ENCODE results near the gene KBTBD6. TPM values are rescaled to one million over a fixed set of nuclear protein-coding genes. Genes with fewer than 3 reads are reported as not detected.
"Not testable (repeated sequence)": the region's sequence is repeated elsewhere in the genome, so short reads cannot be mapped to it uniquely, and the experiment has no call there.

Gene KBTBD6
- total RNA-seq, 2 donors from 2014 or later = 3.4 to 5.5 TPM

DNA sequence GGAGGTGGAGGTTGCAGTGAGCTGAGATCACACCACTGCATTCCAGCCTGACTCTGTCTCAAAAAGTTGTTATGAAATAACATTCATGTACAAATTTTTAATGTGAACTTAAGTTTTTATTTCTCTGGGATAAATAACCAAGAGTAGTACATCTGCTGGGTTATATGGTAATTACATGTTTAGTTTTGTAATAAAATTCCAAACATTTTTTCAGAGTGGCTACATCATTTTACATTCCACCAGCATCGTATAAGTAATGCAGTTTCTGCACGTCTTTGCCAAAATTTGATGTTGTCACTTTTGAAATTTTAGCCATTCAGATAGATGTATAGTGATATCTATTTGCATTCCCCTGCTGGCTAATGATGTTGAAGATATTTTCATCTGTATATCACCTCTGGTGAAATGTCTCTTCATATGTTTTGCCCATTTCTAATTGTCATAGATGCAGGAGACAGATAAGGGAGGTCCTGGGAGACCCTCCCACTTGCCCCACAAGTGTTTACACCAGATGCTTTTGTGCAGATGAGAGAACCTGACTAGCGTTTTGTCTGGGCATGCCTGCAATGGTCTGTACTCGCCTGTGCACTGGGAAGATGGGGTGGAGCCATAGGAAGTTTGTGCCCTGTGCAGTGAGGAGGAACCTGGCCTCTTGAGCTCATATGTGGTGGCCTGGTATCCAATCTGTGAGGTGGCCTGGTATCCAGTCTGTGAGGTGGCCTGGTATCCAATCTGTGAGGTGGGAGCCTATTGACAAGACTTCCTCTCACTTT is 12.7 kb upstream of the KBTBD6 start:
- no peak for ATAC-seq (replicated peaks)
- Mint-ChIP-seq H3K27me3 (no peaks in the 10 kb centered on the region), H3K36me3 (ENCODE audit: low read depth) (peaks cover 6% of the 10 kb centered on the region), H3K9me3 (peaks cover 24% of the 10 kb centered on the region), H3K4me1 (no peaks in the 10 kb centered on the region), H3K27ac (no peak overlapping the region), H3K4me3 (no peak overlapping the region)

DNA sequence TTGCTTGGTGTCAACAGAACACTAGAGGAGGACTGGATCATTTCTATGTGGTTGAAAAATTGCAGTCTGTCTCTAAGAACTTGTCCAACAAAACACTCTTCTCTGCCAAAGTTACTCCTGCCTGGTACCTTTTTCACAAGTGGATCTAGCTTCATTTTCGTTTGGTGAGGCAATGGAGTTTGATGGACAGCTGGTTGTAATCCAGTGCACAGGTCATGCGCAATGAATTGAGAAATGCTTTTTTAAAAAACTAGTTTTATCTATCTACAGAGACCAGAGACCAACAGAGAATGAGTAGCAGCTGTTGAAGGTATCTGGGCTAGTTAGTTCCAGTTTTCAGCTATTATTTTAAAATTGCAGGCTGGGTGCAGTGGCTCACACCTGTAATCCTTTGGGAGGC is 12.0 kb upstream of the KBTBD6 start:
- H3K27ac Mint-ChIP-seq = no peak overlapping the region
- peaks cover 3% of the 10 kb centered on the region for H3K4me1 Mint-ChIP-seq
- H3K36me3 Mint-ChIP-seq (ENCODE audit: low read depth) = no peaks in the 10 kb centered on the region
- H3K4me3 Mint-ChIP-seq = no peak overlapping the region
- H3K27me3 Mint-ChIP-seq = no peaks in the 10 kb centered on the region
- peaks cover 17% of the 10 kb centered on the region for H3K9me3 Mint-ChIP-seq
- ATAC-seq (replicated peaks) = no peak

- H3K27me3 Mint-ChIP-seq = no peaks in the 10 kb centered on the region
- H3K27ac Mint-ChIP-seq = no peak overlapping the region
- H3K4me3 Mint-ChIP-seq = no peak overlapping the region
- ATAC-seq (replicated peaks) = no peak
- H3K36me3 Mint-ChIP-seq (ENCODE audit: low read depth) = no peaks in the 10 kb centered on the region
- H3K4me1 Mint-ChIP-seq = peaks cover 9% of the 10 kb centered on the region
- H3K9me3 Mint-ChIP-seq = no peaks in the 10 kb centered on the region
Observed at GRCh38 chr13:41139296-41139966, 6.8 kb upstream of the KBTBD6 start.

DNA sequence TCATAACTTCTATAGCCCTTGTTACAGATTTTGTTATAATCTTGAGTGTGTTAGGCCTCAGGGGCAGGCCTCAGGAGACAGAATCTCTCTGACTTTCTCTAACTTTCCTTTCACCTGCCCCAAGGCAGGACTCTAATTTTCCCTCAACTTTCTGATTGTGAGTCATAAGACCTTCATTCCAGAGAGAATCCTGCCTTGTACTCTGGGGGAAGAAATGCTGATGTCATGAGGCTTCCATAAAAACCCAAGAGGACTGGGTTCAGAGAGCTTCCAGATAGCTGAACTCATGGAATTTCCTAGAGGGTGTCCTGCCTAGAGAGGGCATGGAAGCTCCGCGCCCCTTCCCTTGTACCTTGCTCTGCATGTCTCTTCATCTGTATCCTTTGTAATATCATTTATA is 5.3 kb upstream of the KBTBD6 start:
- ATAC-seq (replicated peaks) = no peak
- Mint-ChIP-seq H3K4me3 (no peak overlapping the region), H3K27ac (no peak overlapping the region), H3K27me3 (no peaks in the 10 kb centered on the region), H3K4me1 (peaks cover 15% of the 10 kb centered on the region), H3K9me3 (no peaks in the 10 kb centered on the region), H3K36me3 (ENCODE audit: low read depth) (no peaks in the 10 kb centered on the region)

DNA sequence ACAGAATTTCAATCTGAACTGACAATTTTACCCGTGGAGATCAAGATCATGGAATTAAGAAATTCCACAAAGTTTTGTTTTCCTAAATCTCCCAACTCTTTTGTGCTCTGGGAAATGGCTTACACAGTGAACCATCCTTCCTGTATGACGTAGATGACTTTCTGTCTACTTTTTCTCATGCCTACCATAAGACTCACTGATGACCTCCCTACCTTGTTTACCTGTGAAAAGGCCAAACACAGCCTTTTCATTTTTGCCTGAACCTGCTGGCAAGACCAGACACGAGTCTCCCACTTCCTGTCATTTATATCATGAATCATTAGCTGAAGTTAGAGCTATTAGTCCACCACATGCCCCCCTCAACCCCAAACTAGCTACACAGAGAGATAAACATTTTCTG is 4.6 kb upstream of the KBTBD6 start:
- no peaks in the 10 kb centered on the region for H3K36me3 Mint-ChIP-seq (ENCODE audit: low read depth)

DNA sequence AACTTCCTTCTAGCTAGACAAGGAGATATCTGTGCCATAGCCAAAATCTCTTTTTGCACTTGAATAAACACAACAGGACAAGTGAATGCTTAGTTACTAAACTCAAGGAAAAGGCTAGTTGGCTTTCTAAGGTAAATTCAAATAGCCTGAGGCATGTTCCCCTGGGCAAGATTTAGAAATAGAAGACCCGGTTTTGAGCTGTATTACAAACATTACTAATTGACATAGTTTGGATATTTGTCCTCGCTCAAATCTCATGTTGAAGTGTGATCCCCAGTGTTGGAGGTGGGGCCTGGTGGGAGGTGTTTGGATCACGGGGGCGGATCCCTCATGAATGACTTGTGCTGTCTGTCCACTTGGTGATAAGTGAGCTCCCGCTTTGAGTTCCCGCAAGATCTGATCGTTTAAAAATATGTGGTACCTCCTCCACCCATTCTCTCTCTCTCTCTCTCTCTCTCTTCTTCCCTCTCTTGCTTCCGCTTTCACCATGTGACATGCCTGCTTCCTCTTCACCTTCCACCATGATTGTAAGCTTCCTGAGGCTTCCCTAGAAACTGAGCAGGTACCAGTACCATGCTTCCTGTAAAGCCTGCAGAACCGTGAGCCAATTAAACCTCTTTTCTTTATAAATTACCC is 3.9 kb upstream of the KBTBD6 start:
- Mint-ChIP-seq H3K27ac (no peak overlapping the region), H3K36me3 (ENCODE audit: low read depth) (no peaks in the 10 kb centered on the region), H3K4me1 (peaks cover 15% of the 10 kb centered on the region), H3K27me3 (no peaks in the 10 kb centered on the region), H3K9me3 (no peaks in the 10 kb centered on the region), H3K4me3 (no peak overlapping the region)
- no peak for ATAC-seq (replicated peaks)

More for the DNA sequence above, 4.6 kb upstream of the KBTBD6 start:
- Mint-ChIP-seq H3K27ac (no peak overlapping the region), H3K4me1 (peaks cover 15% of the 10 kb centered on the region), H3K4me3 (no peak overlapping the region), H3K9me3 (no peaks in the 10 kb centered on the region), H3K27me3 (no peaks in the 10 kb centered on the region)
- no peak for ATAC-seq (replicated peaks)

GRCh38 chr13:41133951-41134350 is 1.3 kb upstream of the KBTBD6 start:
- no peaks in the 10 kb centered on the region for H3K27me3 Mint-ChIP-seq
- H3K4me3 Mint-ChIP-seq = peak overlapping the region; percentile 88
- no peaks in the 10 kb centered on the region for H3K36me3 Mint-ChIP-seq (ENCODE audit: low read depth)
- ATAC-seq (replicated peaks) = no peak
- H3K9me3 Mint-ChIP-seq = no peaks in the 10 kb centered on the region
- peaks cover 25% of the 10 kb centered on the region for H3K4me1 Mint-ChIP-seq
- H3K27ac Mint-ChIP-seq = peak overlapping the region; percentile 94

DNA sequence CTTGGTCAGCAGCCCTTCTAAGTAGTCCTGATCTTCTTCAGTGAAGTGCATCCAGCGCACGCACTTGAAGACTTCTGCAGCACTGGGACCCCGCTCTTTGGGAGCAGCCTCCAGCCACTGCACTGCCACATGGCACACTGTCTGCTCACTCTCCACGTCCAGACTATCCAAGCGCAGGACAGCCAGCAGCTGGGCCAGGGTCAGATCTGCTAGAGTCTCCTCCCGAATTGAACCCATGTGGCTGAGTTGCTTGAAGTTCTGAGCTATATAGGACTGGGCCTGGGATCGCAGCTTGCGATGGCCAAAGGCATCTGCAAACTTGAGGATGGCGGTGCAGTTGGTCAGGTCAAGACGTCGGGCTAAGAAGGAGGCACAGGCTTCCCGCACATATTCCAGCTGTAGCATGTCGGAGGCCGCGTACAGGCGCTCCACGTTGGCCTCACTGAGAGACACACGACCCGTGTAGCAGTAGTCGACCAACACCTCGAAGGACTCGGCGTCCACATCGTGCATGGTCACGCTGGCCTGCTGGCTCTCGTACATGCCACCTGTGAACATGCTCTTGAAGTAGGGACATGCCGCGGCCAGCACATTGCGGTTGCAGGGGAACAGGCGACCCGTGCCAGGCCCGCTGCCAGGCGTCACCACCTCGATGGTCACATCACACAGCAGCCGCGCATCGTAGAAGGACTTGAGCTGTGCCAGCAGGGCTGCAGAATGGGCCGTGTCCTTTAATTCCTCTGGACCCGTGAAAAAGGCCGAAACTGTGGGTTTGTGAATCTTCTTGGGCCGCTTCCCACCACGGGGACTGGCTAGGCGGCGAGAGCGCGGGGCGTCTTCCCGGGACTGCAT is 716 bp downstream of the KBTBD6 start:
- not testable (repeated sequence) for H3K9me3 Mint-ChIP-seq; H3K27me3 Mint-ChIP-seq; H3K36me3 Mint-ChIP-seq (ENCODE audit: low read depth)
- peak; percentile 15 for ATAC-seq (replicated peaks)
- Mint-ChIP-seq H3K27ac (peak overlapping the region; percentile 94), H3K4me3 (peak overlapping the region; percentile 88), H3K4me1 (peaks cover 20% of the 10 kb centered on the region)

GRCh38 chr13:41131189-41131588 is 1.4 kb downstream of the KBTBD6 start:
- peak overlapping the region; percentile 75 for H3K27ac Mint-ChIP-seq
- not testable (repeated sequence) for ATAC-seq (replicated peaks); H3K9me3 Mint-ChIP-seq; H3K36me3 Mint-ChIP-seq (ENCODE audit: low read depth); H3K27me3 Mint-ChIP-seq
- H3K4me3 Mint-ChIP-seq = peak overlapping the region; percentile 88
- H3K4me1 Mint-ChIP-seq = peaks cover 20% of the 10 kb centered on the region

DNA sequence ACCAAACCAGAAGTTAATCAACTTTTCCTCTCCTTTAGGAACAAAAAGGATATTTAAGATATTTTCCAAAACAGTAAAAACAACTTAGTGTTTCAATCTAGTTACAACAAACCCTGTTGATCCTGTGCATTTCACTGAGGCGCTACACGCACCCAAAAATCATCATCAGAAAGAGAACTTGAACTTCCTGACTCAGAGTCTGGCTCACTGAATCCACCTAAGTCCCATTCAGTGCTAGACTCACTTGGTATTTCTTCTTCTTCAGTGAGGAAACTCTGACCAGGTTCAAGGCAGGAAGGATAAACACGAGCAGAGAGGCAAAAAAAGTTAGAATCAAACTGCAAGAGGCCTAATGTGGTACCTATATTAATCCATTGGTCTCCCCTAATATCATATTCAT is 2.2 kb downstream of the KBTBD6 start:
- Mint-ChIP-seq H3K27ac (peak overlapping the region; percentile 75), H3K4me3 (peak overlapping the region; percentile 88), H3K4me1 (peaks cover 20% of the 10 kb centered on the region), H3K36me3 (ENCODE audit: low read depth) (peaks cover 7% of the 10 kb centered on the region), H3K27me3 (no peaks in the 10 kb centered on the region), H3K9me3 (no peaks in the 10 kb centered on the region)
- ATAC-seq (replicated peaks) = peak; percentile 15

- Mint-ChIP-seq H3K27ac (no peak overlapping the region), H3K9me3 (no peaks in the 10 kb centered on the region)
- no peak for ATAC-seq (replicated peaks)
Observed at GRCh38 chr13:41127701-41128100, 4.9 kb downstream of the KBTBD6 start.

DNA sequence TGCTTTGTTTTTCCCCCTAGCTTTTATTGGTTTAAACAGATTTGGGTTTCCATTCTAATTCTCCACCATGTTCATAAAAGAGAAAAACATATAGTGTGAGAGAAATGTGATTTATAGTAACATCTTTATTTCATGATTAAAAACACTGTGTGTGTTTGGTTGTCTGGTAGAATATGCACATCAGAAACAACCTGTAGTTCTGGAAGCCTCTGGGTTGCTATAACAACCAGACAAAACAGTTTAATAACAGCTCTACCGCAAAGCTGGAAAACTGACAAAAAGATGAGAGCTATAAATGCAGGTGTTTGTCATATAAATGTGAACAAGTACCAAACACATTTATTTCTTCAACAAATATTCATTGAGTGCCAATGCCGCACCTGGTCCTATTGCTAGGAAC is 9.8 kb downstream of the KBTBD6 start:
- Mint-ChIP-seq H3K36me3 (ENCODE audit: low read depth) (peaks cover 7% of the 10 kb centered on the region), H3K4me1 (no peaks in the 10 kb centered on the region), H3K27me3 (no peaks in the 10 kb centered on the region), H3K9me3 (no peaks in the 10 kb centered on the region), H3K4me3 (no peak overlapping the region), H3K27ac (no peak overlapping the region)
- ATAC-seq (replicated peaks) = no peak

More at GRCh38 chr13:41127701-41128100, 4.9 kb downstream of the KBTBD6 start:
- peaks cover 13% of the 10 kb centered on the region for H3K4me1 Mint-ChIP-seq
- H3K4me3 Mint-ChIP-seq = no peak overlapping the region
- H3K36me3 Mint-ChIP-seq (ENCODE audit: low read depth) = peaks cover 7% of the 10 kb centered on the region
- H3K27me3 Mint-ChIP-seq = no peaks in the 10 kb centered on the region

DNA sequence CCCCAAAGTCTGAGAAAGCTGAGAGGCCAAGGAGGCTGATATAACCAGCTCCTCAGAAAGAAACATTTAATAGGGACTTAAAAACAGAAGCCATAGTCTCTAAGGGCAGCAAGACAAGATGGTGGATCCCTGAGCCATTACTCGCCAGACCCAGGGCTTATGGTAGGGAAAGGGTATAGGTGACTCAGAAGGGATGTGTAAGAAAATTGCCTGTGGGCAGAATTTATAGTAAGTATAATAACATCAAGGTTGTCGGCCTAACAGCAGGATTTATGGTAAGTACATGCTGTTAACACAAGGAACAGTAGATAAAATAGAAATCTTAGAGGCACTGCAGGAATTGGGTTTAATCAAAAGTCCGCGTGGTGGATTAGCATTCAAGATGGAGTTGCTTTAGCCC is 14.7 kb downstream of the KBTBD6 start:
- H3K27ac Mint-ChIP-seq = no peak overlapping the region
- no peak overlapping the region for H3K4me3 Mint-ChIP-seq
- H3K27me3 Mint-ChIP-seq = no peaks in the 10 kb centered on the region
- no peaks in the 10 kb centered on the region for H3K4me1 Mint-ChIP-seq
- H3K36me3 Mint-ChIP-seq (ENCODE audit: low read depth) = no peaks in the 10 kb centered on the region
- ATAC-seq (replicated peaks) = no peak
- no peaks in the 10 kb centered on the region for H3K9me3 Mint-ChIP-seq

GRCh38 chr13:41111454-41111853 is 21.1 kb downstream of the KBTBD6 start:
- Mint-ChIP-seq H3K27ac (no peak overlapping the region), H3K9me3 (no peaks in the 10 kb centered on the region), H3K4me3 (no peak overlapping the region), H3K27me3 (no peaks in the 10 kb centered on the region), H3K36me3 (ENCODE audit: low read depth) (no peaks in the 10 kb centered on the region), H3K4me1 (no peaks in the 10 kb centered on the region)
- ATAC-seq (replicated peaks) = no peak

All from activated T-helper 17 cell treated with anti-CD3 and anti-CD28 coated beads, Interleukin-2, amount 50 U/mL, for 72 hours (primary cell).